NCI-H226 (cell line): ENCODE measurements around the gene SAMD14.

Experiments used
- DNase-seq: peaks from one replicate; pipeline ENCODE4 v3.0.0-alpha.2; 2015

Gene SAMD14

GRCh38 chr17:50146927-50147665 is 17.1 kb upstream of the SAMD14 start:
- no peak for DNase-seq

DNA sequence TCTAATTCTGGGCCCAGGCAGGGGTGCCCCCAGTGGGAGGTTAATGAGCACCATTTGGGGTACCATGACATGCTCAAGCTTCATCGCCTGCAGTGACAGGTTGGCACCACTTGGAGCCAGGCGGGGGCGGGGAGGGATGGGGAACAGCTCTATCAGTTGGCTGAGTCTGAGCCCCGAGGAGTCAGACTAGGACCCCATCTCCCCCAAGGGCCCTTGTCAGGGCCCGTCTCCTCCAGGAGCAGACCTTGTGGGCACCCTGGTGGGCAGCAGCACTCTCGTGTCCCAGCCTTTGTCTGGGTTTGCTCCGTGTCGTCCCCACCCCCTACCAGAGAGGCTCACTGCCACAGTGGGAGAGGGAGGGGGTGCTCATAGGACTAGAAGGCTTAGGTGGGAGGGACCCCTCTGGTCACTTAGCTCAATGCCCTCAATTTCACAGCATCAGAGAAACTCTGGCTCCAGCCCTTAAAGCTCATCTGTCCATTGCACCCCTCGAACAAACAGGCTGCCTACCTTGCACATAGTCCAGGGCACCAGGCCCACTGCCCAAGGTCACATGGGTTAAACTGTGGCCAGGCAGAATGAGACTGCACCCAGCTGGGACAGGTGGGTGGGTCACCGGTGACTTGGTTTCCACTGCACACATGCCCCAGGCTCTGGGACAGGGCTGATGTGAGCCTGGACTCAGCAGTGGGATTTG is 16.4 kb upstream of the SAMD14 start:
- DNase-seq, result no peak

- no peak for DNase-seq
Measured at GRCh38 chr17:50145532-50146229, 15.7 kb upstream of the SAMD14 start.

DNA sequence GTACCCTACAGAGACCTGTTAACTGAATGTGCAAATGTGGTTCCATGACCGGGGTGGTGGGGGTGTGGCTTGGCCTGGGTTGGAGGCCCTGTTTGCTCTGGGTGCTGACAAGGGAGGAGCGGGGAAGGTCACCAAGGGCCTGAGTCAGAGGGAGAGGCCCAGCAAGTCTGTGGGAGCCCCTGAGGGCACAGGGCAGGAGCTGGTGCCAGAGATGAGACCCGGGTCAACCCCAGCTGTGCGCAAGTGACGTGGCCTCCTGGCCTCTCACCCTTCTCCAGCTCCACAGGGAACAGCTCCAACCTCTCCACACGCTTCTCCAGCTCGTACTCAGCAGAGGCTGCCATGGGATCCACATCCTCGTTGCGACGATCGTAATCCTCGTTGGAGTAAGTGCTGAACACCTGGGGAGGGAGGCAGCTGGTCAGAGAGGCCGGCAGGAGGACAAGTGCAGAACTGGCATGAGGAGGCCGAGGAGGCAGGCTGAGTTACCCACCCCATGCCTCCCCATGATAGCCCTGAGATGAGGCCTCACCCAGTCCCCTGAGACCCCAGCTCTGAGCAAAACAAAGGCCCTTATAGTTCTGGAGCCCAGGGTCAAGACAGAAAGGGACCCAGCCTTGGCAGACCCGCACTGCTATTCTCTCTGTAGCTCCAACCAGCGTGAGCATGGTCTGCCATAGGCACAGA is 15.0 kb upstream of the SAMD14 start:
- DNase-seq, result no peak

DNA sequence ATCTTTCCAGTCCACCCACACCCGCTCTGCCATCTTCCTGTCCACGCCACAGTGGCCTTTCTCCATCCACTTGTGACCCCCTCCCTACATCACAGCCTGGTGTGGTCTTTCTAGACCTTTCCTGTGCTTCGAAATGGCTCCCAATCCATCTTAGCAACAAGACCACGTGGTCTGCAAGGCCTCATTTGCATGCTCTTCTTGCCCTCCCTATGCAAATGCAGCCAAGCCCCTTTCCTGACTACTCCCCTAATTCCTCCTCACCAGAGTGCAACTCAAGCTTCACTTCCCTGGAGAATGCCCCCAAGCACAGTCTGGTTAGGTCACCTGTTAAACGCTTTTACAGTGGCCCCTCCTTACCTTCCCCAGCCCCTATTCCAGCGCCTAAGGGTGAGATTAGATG is 14.4 kb upstream of the SAMD14 start:
- no peak for DNase-seq

DNA sequence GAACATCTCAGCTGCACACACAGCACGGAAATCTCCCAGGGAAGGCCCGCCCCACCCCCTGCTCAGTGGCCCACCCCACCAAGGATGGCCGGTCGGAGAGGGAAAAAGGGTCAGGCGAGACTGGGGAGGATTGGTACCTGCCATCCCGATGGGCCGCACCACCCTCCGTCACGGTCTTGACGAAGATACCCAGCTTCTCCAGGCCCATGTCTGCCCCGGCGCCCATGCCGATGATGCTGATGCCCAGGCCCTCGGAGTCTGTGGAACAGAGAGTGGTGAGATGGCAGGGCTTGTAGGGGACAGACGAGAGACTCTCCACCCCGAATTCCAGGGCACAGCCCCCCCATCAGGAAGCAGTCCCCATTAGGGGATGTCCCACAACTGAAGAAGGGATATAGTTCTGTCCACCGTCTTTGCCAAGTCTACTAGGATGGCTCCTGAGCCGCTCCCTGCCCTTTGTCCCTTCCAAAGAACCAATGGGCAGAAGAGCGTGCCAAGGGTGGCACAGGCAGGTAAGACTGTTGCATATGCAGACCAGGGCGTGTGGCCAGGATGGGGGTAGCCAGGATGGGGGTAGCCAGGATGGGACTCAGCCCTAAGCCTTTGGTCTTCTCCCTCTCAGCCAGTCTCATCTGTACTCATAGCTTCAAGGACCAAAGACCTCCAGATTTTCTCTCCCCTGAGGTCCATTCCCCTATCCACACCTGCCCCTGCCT is 13.7 kb upstream of the SAMD14 start:
- DNase-seq, result no peak

GRCh38 chr17:50141745-50142110 is 11.8 kb upstream of the SAMD14 start:
- DNase-seq, result no peak

- DNase-seq, result no peak
Measured at GRCh38 chr17:50141026-50141744, 11.2 kb upstream of the SAMD14 start.

- DNase-seq, result no peak
Measured at GRCh38 chr17:50139950-50140885, 10.3 kb upstream of the SAMD14 start.

DNA sequence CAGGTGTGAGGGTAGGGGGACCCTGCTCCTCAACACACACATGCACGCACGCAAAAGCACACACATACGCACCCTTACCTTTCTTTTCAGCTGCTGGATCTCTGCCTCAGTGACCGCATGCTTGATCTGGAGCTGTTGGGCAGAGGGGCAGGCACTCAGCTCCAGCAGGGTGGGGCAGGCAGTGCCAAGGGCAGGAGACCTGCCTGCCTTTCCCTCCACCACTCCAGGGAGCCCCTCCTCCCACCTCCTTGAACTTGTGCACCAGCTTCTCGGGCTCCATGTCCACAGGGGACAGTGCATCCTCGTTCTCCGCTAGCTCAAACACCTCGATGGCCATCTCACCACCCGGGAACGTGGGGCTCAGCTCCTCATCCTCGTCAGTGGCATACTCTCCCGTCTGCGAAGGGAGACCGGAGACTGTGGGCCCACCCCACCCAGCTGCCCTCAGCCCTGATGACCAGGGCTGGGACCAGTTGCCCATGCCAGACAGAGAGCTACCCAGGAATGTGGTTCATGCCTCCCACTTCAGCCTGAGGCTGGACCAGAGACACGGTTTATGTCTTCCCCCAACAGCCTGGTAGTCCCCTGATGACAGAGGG is 9.3 kb upstream of the SAMD14 start:
- DNase-seq, result no peak

GRCh38 chr17:50137042-50137441 is 7.1 kb upstream of the SAMD14 start:
- no peak for DNase-seq

DNA sequence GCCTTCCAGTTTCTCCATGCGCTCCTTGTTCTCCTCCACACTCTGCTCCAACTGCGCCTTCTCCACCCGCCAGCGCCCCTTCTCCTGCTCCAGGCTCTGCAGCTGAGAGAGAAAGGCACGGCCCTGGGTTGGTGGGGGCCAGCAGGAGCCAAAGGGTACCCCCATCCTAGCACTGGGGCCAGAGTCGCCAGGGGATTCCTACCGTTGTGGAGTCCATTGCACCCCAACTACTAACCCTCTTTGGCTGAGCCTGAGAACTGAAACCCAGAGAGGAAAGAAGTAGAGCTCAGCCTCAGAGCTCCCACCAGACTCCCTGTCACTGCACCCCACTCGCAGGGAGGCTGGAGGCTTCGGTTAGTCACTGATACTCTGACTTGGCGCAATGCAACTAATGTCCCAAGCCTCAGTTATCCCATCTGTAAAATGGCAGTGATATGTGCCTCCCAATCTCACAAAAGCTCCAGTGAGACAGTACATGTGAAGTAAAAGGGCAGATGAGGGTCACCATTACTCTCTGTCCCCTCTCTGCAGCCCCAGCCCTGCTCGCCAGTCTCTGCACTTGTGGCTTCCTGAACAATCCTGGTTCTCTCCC is 6.2 kb upstream of the SAMD14 start:
- DNase-seq, result no peak

GRCh38 chr17:50135316-50136095 is 5.5 kb upstream of the SAMD14 start:
- DNase-seq, result no peak

DNA sequence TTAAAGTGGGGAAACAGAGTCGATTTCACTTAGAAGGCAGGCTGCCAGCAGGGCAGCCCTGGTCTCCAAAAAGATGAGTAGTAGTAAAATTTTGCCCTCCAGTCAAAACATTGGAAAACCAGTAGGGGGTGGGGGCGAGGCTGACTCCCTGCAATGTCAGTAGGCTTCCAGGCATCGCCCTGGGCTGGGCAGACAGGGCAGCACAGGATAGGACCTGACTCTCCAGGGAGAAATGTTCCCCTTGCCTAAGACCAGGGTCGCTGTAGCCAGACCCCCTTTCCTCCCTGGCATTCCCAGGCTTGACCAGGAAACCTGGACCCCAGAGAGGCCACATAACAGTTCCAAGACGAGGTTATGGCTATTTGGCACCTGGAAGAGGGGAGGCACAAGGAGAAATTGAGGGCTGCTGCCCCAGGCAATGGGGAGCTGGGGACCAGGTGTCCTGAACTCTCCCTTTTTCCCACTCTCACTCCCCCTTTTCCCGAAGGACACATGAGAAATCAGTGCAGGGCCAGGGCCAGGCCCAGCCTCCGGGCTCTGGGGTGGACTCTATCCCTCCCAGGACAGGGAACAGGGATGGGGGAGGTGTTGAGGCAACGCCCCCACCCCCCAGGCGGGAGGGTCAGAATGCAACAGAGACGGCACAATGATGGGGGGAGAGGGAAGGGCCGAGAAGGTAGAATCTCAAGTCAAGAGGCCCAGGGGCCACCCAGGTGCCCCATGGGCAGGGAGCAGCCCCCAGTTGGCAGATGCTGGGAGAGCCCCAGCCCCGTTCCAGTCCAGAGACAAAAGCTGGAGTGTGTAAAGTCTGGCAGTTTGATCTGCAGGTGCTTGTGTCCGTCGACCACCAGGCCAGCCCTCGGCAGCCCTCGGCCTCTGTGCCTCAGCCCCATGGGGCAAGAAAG is 4.5 kb upstream of the SAMD14 start:
- DNase-seq, result no peak

DNA sequence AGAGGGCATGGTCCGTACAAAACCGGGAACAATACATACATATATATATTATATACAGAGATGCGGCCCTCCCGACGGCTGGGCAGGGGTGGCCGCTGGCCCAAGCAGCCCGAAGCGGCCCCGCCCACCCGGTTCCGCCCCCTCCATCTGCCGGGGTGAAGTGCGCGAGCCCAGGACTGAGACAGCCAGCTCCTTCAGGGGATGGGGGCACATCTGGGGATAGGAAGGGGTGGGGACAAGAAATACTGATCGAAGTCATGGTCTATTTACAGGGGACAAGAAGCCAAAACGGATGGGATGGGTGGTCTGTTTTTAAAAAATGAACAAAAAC is 3.8 kb upstream of the SAMD14 start:
- DNase-seq, result no peak

DNA sequence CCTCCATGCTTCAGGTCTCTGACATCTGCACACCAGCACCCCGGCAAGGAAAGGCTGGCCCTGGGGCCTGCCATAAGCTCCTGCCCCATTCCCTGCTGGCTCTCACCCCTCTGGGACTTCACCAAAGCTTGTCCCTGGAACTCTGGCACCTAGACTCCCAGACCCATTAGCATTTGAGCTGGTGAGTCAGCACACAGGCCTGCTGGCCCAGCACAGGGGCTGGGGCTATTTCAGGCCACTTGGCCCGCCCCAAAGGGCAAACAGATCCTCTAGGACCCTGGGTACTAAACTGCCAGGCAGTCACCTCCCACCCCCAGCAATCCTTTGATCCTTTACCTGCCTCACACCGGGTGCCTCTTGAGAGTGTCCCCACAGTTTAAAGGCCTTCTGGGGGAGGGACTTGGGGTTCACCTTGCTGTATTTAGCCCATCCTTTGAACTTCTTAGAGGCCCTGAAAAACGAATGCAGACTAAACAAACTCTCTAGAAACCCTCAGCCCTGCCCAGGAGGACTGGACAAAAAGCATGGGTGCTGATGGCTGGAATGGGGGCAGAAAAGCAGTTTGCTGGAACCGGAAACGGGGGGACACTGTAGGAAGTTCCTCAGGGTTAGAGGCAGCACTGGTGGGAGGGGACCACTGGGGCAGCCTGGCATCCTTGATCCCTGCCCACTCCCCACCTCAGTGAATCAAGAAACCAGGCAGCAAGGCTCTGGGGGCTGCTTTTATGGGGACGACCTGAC is 3.2 kb upstream of the SAMD14 start:
- DNase-seq, result no peak

DNA sequence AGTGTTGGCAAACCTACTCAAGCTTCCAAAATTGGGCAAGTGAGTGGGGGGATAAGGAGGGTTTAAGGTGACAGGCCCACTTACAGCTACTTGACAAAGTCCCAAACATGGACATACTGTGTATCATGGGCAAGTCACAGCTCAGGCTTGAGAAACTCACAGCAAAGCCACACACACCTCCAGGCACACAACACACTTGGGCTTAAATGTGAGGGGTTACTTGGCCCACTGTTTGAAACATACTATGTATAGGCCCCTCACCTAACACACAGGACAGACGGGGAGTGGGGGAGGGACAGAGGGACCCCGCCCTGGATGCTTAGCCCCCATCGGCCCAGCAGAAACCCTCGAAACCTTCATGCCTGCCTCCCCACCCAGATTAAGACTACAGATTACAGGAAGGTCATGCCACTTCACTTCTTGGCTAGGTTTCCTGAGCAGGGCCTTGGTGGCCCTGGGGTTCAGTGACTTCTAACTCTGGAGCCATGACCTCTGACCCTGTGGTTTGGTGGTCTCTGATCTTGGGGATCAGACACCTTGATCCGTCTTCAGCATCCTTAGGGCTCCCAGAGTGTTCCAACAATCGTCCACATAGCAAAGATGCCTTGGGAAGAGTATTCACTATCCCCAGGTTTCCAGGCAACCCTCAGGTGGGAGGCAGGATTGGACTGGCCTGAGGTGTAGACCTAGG is 2.3 kb upstream of the SAMD14 start:
- DNase-seq, result no peak
